ENCODE results near the gene CEACAM16.
"Not testable (repeated sequence)": the region's sequence is repeated elsewhere in the genome, so short reads cannot be mapped to it uniquely, and the experiment has no call there.

Gene CEACAM16, protein sequence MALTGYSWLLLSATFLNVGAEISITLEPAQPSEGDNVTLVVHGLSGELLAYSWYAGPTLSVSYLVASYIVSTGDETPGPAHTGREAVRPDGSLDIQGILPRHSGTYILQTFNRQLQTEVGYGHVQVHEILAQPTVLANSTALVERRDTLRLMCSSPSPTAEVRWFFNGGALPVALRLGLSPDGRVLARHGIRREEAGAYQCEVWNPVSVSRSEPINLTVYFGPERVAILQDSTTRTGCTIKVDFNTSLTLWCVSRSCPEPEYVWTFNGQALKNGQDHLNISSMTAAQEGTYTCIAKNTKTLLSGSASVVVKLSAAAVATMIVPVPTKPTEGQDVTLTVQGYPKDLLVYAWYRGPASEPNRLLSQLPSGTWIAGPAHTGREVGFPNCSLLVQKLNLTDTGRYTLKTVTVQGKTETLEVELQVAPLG

DNA sequence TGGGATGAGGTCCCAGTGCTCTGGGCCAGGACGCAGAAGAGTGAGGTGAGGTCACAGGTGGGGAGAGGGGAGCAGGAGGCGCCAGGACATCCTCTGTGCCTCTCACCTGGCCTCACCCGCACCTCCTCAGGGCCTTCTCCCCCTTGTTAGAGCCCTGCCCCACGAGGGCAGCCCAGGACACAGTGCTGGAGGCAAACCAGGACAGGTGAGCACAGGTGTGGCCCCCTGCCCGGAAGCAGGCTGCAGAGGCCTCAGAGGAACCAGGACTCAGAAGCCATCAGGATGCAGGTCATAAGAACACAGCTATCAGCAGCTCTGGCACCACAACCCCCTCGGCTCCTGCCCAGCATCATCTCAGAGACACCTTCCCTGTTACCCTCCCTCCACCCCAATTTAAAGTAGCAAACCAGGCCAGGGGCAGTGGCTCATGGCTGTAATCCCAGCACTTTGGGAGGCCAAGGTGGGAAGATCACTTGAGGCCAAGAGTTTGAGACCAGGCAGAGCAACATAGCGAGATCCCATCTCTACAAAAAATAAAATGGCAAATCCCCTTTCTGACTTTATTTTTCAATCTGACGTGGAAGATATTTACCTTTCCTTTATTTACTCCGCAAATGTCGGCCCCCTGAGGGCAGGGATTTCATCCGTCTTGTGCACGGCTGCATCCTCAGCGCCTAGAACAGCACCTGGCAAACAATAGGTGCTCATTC is at the start of gene CEACAM16:
CEACAM16 (plus strand) TSS at position 660 of the 710 bp plus-strand sequence. CDS start 2,306 bp downstream, outside the sequence.
- FAIRE-seq (no peak), DNase-seq (ENCODE audit: low spot score) (no peak)

DNA sequence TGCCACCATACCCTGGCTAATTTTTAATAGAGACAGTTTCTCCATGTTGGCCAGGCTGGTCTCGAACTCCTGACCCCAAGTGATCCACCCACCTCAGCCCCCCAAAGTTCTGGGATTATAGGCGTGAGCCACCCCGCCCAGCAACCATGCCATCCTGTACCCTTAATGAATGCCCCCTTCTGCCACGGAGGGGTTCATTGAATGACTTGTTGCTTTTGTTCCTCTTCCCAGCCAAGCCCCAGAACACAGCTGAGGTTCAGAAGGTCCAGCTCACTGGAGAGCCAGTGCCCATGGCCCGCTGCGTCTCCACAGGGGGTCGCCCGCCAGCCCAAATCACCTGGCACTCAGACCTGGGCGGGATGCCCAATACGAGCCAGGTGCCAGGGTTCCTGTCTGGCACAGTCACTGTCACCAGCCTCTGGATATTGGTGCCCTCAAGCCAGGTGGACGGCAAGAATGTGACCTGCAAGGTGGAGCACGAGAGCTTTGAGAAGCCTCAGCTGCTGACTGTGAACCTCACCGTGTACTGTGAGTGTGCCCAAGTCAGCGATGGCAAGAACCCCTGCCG is 49.3 kb upstream of the CEACAM16 start:
- FAIRE-seq (no peak), DNase-seq (ENCODE audit: low spot score) (no peak)

DNA sequence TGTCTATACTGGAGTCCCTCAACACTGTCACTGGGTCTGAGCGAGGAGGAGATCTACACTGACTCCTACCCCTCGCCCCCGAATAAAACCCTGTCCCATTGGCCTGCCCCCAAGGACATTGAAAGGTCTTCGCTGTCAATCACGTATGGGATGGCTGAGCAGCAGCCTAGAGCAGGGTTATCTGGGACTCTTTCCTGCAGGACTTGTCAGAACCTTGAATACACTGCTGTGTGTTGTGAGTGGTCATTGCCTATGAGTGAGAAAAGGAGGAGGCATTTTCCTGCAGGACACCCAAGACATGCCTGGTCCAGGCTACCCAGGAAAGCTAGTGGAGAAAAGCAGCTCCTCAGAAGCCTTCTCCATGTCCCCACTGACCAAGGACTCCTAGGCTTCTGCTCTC is 45.6 kb upstream of the CEACAM16 start:
- FAIRE-seq = peak; percentile 32
- DNase-seq (ENCODE audit: low spot score) = no peak

DNA sequence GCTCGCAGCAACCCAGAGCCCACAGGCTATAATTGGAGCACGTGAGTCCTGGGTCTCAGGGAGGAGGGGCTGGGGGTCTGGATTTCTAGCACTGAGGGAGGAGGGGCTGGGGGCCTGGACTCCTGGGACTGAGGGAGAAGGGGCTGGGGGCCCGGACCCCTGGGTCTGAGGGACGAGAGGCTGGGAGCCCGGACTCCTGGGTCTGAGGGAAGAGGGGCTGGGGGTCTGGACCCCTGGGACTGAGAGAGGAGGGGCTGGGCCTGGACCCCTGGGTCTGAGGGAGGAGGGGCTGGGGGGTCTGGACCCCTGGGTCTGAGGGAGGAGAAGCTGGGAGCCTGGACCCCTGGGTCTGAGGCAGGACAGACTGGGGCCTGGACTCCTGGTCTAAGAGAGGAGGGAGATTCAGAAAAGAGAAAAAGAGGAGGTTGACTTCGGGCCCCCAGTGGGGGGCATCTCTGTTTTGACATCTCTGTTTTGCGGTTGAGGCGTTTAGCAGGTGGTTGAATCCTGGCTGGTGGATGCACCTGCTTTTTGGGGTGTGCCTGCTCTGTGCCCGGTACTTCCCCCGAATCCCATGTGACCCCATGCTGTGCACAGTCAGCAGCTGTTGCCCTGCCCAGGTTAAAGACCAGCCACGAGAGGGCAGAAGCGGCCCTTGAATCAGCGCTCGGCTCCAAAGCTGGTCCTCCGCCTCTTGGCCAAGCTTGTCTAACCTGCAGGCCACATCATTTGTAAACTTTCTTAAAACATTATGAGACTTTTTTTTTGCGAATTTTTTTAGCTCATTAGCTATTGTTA is 44.8 kb upstream of the CEACAM16 start:
- no peak for DNase-seq (ENCODE audit: low spot score)
- FAIRE-seq = no peak

DNA sequence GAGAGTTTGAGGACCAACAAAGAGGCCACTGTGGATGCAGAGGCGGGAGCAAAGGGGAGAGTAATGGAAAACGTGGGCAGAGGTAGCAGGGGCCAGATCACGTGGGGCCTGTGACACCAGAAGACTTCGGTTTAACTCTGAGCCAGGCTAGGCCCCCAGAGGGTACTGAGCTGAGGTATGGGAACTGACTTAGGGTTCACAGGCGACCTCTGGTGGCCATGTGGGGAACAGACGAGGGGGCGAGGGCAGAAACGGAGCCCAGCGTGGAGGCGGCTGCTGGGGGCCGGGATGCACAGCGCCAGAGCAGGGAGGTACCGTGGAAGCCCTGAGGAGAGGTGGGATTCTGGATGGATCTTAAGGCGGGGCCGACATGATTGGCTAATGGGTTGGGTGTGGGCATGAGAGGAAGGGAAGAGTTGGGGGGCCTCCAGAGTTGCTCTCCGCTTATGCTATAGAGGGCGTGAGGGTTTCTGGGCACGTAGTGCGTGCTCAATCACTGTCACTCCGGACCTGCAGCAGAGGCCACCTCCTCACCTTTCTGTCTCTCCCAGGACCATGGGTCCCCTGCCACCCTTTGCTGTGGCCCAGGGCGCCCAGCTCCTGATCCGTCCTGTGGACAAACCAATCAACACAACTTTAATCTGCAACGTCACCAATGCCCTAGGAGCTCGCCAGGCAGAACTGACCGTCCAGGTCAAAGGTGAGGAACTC is 41.6 kb upstream of the CEACAM16 start:
- DNase-seq (ENCODE audit: low spot score) (peak; percentile 69), FAIRE-seq (no peak)

DNA sequence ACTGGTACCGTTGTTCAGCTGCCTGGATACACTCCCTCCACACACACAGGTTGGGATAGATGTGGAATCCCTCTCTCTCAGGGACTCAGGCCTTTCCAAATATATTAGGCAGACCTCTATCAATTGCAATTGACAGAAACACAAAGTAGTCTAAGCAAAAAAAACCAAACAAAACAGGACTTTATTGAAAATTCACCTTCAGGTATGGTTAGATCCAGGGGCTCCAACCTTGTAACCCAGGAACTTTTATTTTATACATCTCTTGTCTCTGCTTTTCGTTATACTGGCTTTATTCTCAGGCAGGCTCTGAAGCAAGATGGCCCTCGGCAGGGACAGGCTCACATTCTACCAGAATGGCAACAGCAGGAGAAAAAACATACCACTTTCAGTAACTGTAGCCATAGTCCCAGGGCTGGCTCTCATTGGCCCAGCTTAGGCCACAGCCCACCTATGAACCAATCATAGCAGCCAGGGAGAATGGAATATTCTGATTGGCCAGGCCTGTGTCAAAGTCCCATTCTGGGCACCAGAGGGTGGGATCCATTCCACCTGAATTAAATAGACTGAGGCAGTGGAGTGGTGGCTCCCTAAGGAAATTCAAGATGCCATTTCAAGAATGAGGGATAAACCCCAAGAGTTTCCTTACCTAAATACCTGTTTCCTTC is 40.8 kb upstream of the CEACAM16 start:
- FAIRE-seq (no peak), DNase-seq (ENCODE audit: low spot score) (no peak)

DNA sequence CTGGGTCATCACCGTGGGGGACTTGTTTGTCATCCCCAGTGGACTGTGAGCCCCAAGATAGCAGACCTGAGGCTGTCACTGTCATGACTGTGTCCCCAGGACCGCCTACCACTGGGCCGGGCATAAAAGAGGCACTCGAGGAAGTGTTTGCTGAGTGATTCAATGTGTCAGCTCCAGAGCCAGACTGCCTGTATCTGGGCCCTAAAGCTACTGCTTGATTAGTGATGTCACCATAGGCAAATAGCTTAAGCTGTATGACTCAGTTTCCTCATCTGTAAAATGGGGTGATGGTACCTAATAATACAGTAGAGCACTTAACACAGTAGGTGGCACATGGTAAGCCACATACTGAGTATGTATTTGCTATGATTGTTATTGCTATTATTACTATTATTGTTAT is 38.9 kb upstream of the CEACAM16 start:
- no peak for FAIRE-seq
- DNase-seq (ENCODE audit: low spot score) = no peak

DNA sequence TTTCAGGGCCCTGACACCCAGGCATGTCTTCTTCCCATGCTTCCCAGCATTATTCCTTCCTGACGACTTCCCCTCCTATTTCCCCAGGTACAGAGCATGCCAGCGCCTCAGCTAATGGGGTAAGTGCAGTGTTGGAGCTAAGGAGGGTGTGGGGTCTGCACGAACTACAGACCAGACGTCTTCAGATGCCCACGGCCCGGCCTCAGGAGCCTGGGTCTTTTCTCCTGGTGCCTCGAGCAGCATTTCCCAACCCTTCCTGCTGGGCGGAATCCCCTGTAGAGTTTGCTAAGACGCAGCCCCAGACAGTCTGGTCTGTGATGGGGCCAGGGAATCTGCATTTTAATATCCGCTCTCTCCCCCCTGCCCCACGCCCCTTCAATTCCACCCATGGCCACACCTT is 37.7 kb upstream of the CEACAM16 start:
- DNase-seq (ENCODE audit: low spot score) = no peak
- no peak for FAIRE-seq

DNA sequence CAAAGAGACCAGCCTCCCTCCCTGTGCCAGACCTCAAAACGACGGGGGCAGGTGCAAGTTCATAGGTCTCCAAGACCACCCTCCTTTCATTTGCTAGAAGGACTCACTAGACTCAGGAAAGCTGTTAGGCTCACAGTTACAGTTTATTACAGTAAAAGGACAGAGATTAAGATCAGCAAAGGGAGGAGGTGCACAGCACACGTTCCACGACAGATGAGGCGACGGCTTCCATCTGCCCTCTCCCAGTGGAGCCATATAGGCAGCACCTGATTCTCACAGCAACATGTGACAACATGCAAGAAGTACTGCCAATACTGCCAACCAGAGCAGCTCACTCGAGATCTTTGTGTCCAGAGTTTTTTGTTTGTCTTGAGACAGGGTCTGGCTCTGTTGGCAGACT is 37.0 kb upstream of the CEACAM16 start:
- DNase-seq (ENCODE audit: low spot score) (no peak), FAIRE-seq (no peak)

DNA sequence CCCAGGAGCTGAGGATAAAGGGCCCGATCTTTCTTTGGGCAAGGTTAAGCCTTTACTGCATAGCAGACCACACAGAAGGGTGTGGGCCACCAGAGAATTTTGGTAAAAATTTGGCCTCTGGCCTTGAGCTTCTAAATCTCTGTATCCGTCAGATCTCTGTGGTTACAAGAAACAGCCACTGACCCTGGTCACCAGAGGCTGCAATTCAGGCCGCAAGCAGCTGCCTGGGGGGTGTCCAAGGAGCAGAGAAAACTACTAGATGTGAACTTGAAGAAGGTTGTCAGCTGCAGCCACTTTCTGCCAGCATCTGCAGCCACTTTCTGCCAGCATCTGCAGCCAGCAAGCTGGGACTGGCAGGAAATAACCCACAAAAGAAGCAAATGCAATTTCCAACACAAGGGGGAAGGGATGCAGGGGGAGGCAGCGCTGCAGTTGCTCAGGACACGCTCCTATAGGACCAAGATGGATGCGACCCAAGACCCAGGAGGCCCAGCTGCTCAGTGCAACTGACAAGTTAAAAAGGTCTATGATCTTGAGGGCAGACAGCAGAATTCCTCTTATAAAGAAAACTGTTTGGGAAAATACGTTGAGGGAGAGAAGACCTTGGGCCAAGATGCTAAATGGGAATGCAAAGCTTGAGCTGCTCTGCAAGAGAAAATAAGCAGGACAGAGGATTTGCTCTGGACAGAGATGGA is 36.1 kb upstream of the CEACAM16 start:
- DNase-seq (ENCODE audit: low spot score) (no peak), FAIRE-seq (no peak)

DNA sequence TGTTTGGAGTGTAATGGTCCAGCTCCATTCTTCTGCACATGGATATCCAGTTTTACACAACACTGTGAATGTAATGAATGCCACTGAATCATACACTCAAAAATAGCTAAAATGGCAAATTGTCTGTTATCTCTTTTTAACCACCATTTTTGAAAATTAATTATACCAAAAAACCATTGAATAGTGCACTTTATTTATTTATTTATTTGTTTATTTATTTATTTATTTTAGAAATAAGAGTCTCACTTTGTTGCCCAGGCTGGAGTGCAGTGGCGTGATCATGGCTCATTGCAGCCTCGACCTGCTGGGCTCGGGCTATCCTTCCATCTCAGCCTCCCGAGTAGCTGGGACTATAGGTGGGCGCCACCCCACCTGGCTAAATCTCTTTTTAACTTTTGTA is 35.0 kb upstream of the CEACAM16 start:
- FAIRE-seq (no peak), DNase-seq (ENCODE audit: low spot score) (no peak)

DNA sequence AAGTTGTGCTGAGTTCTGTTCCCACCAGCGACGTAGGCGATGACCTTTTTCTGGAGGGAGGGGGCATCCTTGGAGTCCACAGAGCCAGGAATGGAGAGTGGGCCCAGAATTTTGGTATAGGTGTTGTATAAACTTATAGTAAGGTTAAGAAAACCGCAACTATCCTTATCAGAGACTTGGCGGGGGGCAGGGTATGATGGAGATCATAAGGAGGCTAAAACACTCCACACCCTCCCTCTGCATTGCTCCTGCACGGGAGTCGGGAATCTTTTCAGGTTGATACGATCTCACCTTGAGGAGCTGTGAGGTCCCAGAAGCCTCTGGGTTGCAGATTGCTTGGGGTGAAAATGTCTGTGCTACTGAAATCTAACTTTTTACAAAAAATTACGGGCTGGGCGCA is 34.0 kb upstream of the CEACAM16 start:
- FAIRE-seq (no peak), DNase-seq (ENCODE audit: low spot score) (no peak)

DNA sequence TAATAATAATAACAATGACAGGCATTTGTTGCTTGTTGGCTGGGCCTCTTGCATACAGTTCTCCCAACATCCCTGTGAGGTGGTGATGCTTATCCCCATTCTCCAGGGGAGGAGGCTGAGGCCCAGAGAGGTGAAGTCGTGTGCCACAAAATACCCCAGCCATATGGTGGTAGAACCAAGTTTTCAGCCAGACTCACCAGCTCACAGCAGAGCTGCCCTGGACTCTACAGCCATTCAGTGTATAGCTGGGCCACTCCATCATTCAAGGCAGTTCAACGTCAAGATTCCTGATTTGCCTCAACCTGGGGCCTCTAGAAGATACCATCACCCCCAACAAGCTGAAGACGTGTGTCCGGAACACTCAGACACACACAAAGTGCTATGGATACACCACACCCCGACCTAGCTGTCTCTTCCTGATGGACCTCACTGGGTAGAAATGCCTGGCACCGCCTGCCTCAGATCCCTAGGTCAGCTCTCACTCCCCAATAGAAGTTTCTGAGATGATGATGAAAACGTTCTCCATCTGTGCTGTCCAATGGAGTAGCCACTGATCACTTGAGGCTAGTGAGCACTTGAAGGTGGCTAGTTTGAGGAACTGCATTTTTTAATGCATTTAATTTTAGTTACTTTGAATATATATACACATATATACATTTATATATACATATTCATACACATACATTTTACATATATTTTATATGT is 31.9 kb upstream of the CEACAM16 start:
- no peak for DNase-seq (ENCODE audit: low spot score)

DNA sequence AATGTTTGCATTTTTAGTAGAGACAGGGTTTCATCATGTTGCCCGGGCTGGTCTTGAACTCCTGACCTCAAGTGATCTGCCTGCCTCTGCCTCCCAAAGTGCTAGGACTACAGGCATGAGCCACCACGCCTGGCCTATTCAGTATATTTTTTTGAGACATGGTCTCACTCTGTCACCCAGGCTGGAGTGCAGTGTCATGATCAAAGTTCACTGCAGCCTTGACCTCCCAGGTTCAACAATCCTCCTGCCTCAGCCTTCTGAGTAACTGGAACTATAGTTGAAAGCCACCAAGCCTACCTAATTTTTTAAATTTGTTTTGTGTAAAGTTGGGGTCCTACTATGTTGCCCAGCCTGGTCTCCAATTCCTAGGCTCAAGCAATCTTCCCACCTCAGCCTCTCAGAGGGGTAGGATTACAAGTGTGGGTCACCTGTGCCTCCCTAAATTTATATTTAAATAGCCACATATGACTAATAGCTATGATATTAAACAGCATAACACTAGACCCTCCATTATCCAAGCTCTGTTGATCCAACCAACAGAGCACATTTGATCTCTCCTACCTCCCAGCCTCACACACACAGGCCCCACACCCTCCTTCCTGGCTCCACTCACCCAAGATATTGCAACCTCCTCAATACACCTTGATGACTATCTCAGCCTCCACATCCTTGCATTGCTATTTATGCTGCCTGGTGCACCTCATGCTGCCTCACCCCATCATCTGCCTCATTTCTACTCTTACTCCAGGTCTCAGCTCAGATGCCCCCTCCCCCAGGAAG is 29.8 kb upstream of the CEACAM16 start:
- FAIRE-seq = no peak
- no peak for DNase-seq (ENCODE audit: low spot score)

More for the DNA sequence above, 31.9 kb upstream of the CEACAM16 start:
- no peak for FAIRE-seq

DNA sequence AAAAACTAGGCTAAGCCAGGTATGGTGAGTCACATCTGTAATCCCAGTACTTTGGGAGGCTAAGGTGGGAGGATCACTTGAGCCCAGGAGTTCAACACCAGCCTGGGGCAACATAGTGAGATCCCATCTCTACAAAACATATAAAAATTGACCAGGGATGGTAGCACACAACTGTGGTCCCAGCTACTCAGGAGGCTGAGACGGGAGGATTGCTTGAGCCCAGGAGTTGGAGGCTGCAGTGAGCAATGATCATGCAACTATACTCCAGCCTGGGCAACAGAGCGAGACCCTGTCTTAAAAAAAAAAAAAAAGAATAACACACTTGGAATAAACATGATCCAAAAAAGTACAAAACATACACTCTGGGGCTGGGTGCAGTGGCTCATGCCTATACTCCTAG is 28.9 kb upstream of the CEACAM16 start:
- FAIRE-seq; DNase-seq (ENCODE audit: low spot score): not testable (repeated sequence)

DNA sequence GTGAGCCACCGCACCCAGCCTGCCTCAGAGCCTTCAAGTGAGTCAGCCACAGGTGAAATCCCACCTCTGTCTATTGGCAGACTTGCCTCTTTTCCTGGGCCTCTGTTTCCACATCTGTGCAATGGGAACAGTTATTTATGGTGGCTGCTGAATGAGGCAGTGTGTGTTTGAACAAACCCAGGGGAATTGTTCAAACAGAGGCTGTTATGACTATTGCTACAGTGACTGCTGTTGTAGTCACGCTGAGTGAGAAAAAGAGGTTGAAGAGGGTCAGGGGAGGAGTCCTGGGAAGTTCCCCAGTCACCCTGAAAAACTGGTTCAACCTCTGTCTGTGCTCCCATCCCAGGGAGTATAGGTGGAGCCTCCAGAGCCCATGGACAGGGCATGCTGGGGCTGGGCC is 27.6 kb upstream of the CEACAM16 start, which contains the start of gene CEACAM19:
CEACAM19 (plus strand) TSS at position 83 of the 400 bp plus-strand sequence. CDS start 450 bp downstream, outside the sequence.
- DNase-seq (ENCODE audit: low spot score) = no peak
- FAIRE-seq = no peak

DNA sequence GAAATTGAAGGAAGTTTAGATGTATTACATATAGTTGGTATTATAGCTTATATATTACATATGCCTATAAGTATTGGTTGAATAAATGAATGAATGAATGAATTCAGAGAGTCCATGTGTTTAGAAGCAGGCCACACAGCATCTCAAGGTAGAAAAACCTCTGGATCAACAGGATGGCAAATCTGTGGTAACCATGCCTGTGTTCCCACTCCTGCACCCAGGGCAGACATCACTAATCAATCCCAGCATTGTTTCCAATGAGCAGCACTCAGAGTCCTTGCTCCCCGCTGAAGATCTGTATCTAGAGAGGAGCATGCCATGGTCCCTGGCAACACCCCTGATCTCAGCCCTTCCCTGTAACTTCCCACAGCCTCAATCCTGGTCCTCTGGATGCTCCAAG is 26.7 kb upstream of the CEACAM16 start:
- FAIRE-seq = no peak
- DNase-seq (ENCODE audit: low spot score) = no peak

DNA sequence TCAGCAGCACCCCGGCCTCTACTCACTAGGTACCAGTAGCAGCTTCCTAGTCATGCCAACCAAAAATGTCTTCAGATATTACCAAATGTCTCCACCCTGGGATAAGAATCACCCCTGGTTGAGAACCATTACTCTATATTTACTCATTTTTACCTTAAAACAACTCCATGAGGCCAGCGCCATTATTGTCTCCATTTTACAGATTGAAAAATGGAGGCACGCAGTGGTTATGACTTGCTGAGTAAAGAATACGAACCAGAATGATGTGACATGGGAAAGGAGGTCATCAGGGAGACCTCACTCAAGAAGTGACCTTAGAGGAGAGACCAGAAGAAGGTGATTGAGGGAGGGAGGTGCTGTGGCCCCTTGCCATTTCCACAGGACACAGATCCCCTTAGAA is 25.4 kb upstream of the CEACAM16 start:
- FAIRE-seq (no peak), DNase-seq (ENCODE audit: low spot score) (no peak)
